GM13977 (cell line): Measurements from ENCODE around the gene DKKL1.
"Not testable (repeated sequence)": the region's sequence is repeated elsewhere in the genome, so short reads cannot be mapped to it uniquely, and the experiment has no call there.

Source experiments
- DNase-seq: peaks from one replicate; pipeline ENCODE4 v3.0.0; 2012; ENCODE audit warnings: low spot score
- in situ Hi-C: fragments of 300-500 bp; cut with MboI; formaldehyde crosslinking; loops from one replicate; pipeline ENCODE4 v1.12.0; 2022; ENCODE audit warnings: low sequenced_read_pairs, low pct_unique_long_range_greater_than_20kb, mixed read lengths, inconsistent platforms; ENCODE audit not compliant: unreplicated experiment
- TF ChIP-seq, protein P1 (sequence below): IDR thresholded peaks from 2 replicates; pipeline ENCODE4 v1.5.1; 2012; ENCODE audit warnings: mild to moderate bottlenecking, control low read depth; ENCODE audit not compliant: insufficient read depth; ENCODE audit errors: extremely low read depth, missing control alignments

DKKL1 gene

DNA sequence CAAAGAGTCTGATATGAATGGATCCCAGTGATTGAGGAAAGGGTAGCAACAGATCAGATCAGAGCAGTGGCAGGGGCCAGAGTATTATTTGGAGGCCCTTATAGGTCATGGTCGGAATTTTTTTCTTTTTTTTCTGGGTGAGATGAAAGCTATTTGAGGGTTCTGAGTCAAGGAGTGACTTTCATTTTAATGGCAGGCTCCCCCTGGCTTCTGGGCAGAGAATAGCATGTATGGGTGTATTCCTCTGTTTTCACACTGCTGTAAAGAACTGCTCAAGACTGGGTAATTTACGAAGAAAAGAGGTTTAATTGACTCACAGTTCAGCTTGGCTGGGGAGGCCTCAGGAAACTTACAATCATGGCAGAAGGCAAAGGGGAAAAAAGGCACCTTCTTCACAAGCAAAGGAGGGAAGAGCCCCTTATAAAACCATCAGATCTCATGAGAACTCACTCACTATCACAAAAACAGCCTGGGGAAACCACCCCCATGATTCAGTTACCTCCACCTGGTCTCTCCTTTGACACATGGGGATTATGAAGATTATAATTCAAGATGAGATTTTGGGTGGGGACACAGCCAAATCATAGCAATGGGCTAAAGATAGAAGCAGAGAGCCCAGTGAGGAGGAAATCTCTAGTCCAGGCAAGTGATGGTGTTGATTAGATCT is 35.7 kb upstream of the DKKL1 start:
- in situ Hi-C loops, result no loop called here
- DNase-seq, result peak; percentile 74

DNA sequence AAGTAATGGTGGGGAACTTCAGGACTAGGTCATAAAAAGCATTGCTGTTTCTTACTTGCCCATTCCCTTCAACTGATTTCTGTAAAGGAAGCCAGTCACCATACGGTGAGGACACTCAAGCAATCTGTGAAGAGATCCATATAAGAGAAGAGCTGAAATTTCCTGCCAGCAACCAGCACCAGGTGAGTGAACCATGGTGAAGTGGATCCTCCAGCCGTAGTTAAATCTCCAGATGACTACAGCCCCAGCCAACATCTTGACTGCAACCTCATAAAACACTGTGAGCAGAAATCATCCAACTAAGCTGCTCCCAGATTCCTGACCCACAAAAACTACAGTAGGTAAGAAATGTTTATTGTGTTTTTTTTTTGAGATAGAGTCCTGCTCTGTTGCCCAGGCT is 34.9 kb upstream of the DKKL1 start:
- TF ChIP-seq, protein P1, sequence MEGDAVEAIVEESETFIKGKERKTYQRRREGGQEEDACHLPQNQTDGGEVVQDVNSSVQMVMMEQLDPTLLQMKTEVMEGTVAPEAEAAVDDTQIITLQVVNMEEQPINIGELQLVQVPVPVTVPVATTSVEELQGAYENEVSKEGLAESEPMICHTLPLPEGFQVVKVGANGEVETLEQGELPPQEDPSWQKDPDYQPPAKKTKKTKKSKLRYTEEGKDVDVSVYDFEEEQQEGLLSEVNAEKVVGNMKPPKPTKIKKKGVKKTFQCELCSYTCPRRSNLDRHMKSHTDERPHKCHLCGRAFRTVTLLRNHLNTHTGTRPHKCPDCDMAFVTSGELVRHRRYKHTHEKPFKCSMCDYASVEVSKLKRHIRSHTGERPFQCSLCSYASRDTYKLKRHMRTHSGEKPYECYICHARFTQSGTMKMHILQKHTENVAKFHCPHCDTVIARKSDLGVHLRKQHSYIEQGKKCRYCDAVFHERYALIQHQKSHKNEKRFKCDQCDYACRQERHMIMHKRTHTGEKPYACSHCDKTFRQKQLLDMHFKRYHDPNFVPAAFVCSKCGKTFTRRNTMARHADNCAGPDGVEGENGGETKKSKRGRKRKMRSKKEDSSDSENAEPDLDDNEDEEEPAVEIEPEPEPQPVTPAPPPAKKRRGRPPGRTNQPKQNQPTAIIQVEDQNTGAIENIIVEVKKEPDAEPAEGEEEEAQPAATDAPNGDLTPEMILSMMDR, result no peak
- in situ Hi-C loops, result no loop called here
- DNase-seq, result no peak

More for the DNA sequence above, 35.7 kb upstream of the DKKL1 start:
- TF ChIP-seq, protein P1, result peak; percentile 62

DNA sequence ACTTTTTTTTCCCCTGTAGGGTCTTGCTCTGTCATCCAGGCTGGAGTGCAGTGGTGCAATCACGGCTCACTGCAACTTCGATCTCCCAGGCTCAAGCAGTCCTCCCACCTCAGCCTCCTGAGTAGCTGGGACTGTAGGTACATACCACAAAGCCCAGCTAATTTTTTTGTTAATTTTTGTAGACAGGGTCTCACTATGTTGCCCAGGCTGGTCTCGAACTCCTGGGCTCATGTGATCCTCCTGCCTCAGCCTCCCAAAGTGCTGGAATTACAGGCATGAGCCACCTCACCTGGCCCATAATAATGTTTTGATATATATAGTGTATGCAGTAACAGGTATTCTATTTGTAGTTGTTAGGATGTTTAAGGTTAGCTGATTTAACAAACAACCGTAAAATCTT is 32.5 kb upstream of the DKKL1 start:
- DNase-seq, in situ Hi-C loops: not testable (repeated sequence)

DNA sequence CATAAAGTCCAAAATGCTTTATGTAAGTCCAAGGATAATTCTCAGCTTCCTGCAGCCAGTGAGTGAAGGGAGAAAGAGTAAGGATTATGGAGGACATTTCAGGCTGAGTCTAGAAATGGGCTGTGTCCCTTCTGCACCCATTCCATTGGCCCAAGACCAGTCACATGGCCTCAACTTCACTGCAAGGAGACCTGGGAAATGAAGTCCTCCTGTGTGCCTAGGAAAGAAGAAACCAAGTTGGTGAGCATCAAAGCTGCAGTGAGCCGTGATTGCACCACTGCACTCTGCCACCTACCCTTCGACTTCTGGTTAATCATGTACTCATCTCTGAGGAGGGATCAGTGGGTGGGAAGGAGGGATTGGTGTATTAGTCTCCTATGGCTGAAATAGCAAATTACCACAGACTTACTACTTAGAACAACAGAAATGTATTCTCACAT is 32.0 kb upstream of the DKKL1 start:
- peak; percentile 74 for DNase-seq
- in situ Hi-C loops, result no loop called here
- TF ChIP-seq, protein P1, result no peak

DNA sequence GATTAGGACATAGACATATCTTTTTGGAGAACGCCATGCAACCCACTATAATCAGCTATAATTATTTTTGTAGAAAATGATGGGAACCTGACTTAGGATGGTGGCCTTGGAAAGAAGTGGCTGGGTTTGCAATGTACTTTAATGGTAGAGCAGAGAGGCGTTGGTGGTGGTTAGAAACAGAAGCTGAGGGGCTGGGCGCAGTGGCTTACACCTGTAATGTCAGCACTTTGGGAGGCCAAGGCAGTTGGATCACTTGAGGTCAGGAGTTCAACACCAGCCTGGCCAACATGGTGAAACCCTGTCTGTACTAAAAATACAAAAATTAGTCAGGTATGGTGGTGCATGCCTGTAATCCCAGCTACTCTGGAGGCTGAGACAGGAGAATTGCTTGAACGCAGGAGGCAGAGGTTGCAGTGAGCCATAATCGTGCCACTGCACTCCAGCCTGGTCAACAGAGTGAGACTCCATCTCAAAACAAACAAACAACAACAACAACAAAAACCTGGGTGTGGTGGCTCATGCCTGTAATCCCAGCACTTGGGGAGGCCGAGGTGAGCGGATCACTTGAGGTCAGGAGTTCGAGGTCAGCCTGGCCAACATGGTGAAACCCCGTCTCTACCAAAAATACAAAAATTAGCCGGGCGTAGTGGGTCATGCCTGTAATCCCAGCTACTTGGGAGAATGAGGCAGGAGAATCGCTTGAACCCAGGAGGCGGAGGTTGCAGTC is 30.8 kb upstream of the DKKL1 start:
- in situ Hi-C loops, DNase-seq: not testable (repeated sequence)

DNA sequence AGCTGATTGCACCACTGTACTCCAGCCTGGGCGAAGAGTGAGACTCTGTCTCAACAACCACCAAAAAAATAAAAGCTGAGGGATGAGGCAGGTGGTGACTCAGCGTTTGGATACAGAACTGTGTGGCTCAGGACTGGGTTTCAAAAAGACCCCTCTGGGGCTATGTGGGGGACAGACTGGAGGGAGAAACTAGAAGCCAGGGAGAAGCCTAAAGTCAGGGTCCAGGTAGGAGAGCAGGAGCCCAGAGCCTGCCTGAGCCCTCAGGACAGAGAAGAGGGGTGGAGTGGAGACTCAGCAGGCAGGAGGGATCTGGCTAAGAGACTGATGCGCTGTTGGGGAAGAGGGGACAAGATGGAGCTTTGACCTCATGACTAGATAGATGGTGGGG is 30.3 kb upstream of the DKKL1 start:
- no peak for DNase-seq
- TF ChIP-seq, protein P1, result no peak
- in situ Hi-C loops, result no loop called here

DNA sequence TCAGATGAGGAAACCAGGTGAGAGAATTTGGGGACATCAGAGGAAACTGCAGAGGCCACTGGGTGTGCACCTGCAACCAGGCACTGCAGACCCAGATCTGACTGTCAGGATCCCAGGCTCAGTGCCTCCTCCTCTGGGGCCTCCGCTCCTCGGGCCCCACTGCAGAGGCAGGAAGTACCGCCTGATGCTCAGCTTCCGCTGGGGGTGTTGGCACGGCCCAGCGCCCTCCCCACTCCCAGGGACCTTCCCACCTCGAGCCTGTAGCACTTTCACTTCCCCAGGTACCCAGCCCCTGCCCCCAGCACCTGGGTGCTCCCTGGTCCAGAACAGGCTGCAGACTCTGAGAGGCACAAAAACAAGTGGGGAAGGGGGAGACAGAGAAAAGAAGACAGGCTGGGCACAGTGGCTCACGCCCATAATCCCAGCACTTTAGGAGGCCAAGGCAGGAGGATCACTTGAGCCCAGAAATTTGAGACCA is 29.8 kb upstream of the DKKL1 start:
- DNase-seq, result peak; percentile 69
- in situ Hi-C loops, result no loop called here
- TF ChIP-seq, protein P1, result no peak
